IMR-90 (cell line): ENCODE data around the gene ANKRD13A. TPM values are rescaled to one million over a fixed set of nuclear protein-coding genes. Genes with fewer than 3 reads are reported as not detected.

Source experiments
- ATAC-seq: fragments of 200-7000 bp; cut with Tn5 transposase; 2 replicates; pipeline ENCODE4 v1.9.1; 2020; ENCODE audit warnings: low read depth, mild to moderate bottlenecking, moderate library complexity
- BruUV-seq: library from RNA; stranded (reverse); fragments of 400-500 nt; replicated peaks from 2 replicates; lab custom pipeline; 2021; lab: Mats Ljungman, UMichigan
- CTCF ChIA-PET: fragments of 300-600 bp; formaldehyde crosslinking; extraction: SDS; loops from one replicate; lab custom pipeline; 2021; ENCODE audit warnings: antibody characterized with exemption; lab: Yijun Ruan, JAX
- POLR2A ChIA-PET: fragments of 300-600 bp; sonication (Branson Sonifier 250); formaldehyde crosslinking; loops from one replicate; lab custom pipeline; 2022; ENCODE audit warnings: antibody characterized with exemption; ENCODE audit not compliant: unreplicated experiment; lab: Charles Lee
- DNase-seq: peaks from one replicate; pipeline ENCODE4 v3.0.0; 2013
- H2AFZ ChIP-seq: replicated peaks from 2 replicates; pipeline ENCODE3; 2013; ENCODE audit warnings: low read length, mild to moderate bottlenecking; ENCODE audit not compliant: poor library complexity
- H2AK5ac ChIP-seq: 2 replicates; pipeline ENCODE4 v1.6.1; 2013; ENCODE audit warnings: low read depth, low read length, inconsistent platforms
- H2AK9ac ChIP-seq: replicated peaks from 2 replicates; pipeline ENCODE3; 2013; ENCODE audit warnings: mild to moderate bottlenecking, low read depth, low read length, moderate library complexity; ENCODE audit not compliant: poor library complexity
- H2BK120ac ChIP-seq: 2 replicates; pipeline ENCODE4 v1.6.1; 2013; ENCODE audit warnings: low read depth, low read length, inconsistent platforms
- H2BK15ac ChIP-seq: 3 replicates; pipeline ENCODE4 v1.6.1; 2013; ENCODE audit warnings: low read depth, low read length, inconsistent platforms
- H2BK20ac ChIP-seq: 2 replicates; pipeline ENCODE4 v1.6.1; 2013; ENCODE audit warnings: low read depth, mild to moderate bottlenecking, inconsistent platforms, low read length, moderate library complexity
- H2BK5ac ChIP-seq: 2 replicates; pipeline ENCODE4 v1.6.1; 2013; ENCODE audit warnings: mild to moderate bottlenecking, low read depth, low read length, inconsistent platforms; ENCODE audit not compliant: poor library complexity, severe bottlenecking
- H3K14ac ChIP-seq: replicated peaks from 2 replicates; pipeline ENCODE4 v1.6.1; 2013; ENCODE audit warnings: low read depth, low read length, inconsistent platforms
- H3K18ac ChIP-seq: 2 replicates; pipeline ENCODE4 v1.6.1; 2013; ENCODE audit warnings: low read depth, low read length, control low read depth
- H3K23ac ChIP-seq: 2 replicates; pipeline ENCODE4 v1.6.1; 2013; ENCODE audit warnings: low read depth, low read length, inconsistent platforms
- H3K27ac ChIP-seq: 2 replicates; pipeline ENCODE4 v1.5.1; 2013; ENCODE audit warnings: mild to moderate bottlenecking, control low read depth, low read length; ENCODE audit not compliant: insufficient read depth
- H3K27me3 ChIP-seq: 2 replicates; pipeline ENCODE4 v1.6.1; 2013; ENCODE audit warnings: low read length; ENCODE audit not compliant: control insufficient read depth, insufficient read depth
- H3K36me3 ChIP-seq: 2 replicates; pipeline ENCODE4 v1.6.1; 2013; ENCODE audit warnings: low read length, mixed read lengths; ENCODE audit not compliant: control insufficient read depth, insufficient read depth
- H3K4ac ChIP-seq: 2 replicates; pipeline ENCODE4 v1.6.1; 2013; ENCODE audit warnings: low read depth, low read length, inconsistent platforms
- H3K4me1 ChIP-seq: 2 replicates; pipeline ENCODE4 v1.6.1; 2013; ENCODE audit warnings: low read length, mixed read lengths; ENCODE audit not compliant: control insufficient read depth, insufficient read depth
- H3K4me2 ChIP-seq: 2 replicates; pipeline ENCODE4 v1.6.1; 2013; ENCODE audit warnings: low read depth, mild to moderate bottlenecking, control low read depth, low read length, moderate library complexity
- H3K4me3 ChIP-seq: 2 replicates; pipeline ENCODE4 v1.5.1; 2013; ENCODE audit warnings: low read depth, mild to moderate bottlenecking, control low read depth, low read length, moderate library complexity; ENCODE audit not compliant: insufficient read depth
- H3K56ac ChIP-seq: 2 replicates; pipeline ENCODE4 v1.6.1; 2013; ENCODE audit warnings: low read length, inconsistent platforms; ENCODE audit not compliant: insufficient read depth; ENCODE audit errors: extremely low read depth
- H3K79me1 ChIP-seq, 2 experiments: 2 replicates each; pipeline ENCODE4 v1.6.1; 2013; ENCODE audit warnings: low read length in 2 of 2, inconsistent platforms in 1 of 2, low read depth in 1 of 2
- H3K9ac ChIP-seq: 2 replicates; pipeline ENCODE4 v1.6.1; 2013; ENCODE audit warnings: low read depth, low read length, control low read depth
- H3K9me1 ChIP-seq: 2 replicates; pipeline ENCODE4 v1.6.1; 2013; ENCODE audit warnings: low read length, inconsistent platforms; ENCODE audit not compliant: insufficient read depth
- H3K9me3 ChIP-seq: 2 replicates; pipeline ENCODE4 v1.6.1; 2013; ENCODE audit warnings: low read length; ENCODE audit not compliant: control insufficient read depth, insufficient read depth
- H4K20me1 ChIP-seq: 2 replicates; pipeline ENCODE4 v1.6.1; 2013; ENCODE audit warnings: low read length, inconsistent platforms; ENCODE audit not compliant: insufficient read depth
- H4K5ac ChIP-seq: 2 replicates; pipeline ENCODE4 v1.6.1; 2013; ENCODE audit warnings: mild to moderate bottlenecking, low read depth, low read length, control low read depth
- H4K8ac ChIP-seq, 2 experiments: 2 replicates each; pipeline ENCODE4 v1.6.1; 2013; ENCODE audit warnings: low read depth in 2 of 2, low read length in 2 of 2, control low read depth in 1 of 2, inconsistent platforms in 1 of 2
- H4K91ac ChIP-seq: 2 replicates; pipeline ENCODE4 v1.6.1; 2013; ENCODE audit warnings: low read depth, low read length, inconsistent platforms; ENCODE audit not compliant: insufficient read depth
- BHLHE40 ChIP-seq: fragments of 150-350 bp; IDR thresholded peaks from 2 replicates; pipeline ENCODE4 v1.6.1; 2016; ENCODE audit warnings: mild to moderate bottlenecking, low read depth, low read length
- CEBPB ChIP-seq: IDR thresholded peaks from 2 replicates; pipeline ENCODE4 v1.6.1; 2012; ENCODE audit warnings: low read depth, low read length, improper control_type of control experiment
- CHD1 ChIP-seq: IDR thresholded peaks from 2 replicates; pipeline ENCODE4 v1.6.1; 2012; ENCODE audit warnings: low read depth, low read length, improper control_type of control experiment
- CTCF ChIP-seq: conservative IDR thresholded peaks from 2 replicates; pipeline ENCODE4 v1.5.1; 2012; ENCODE audit warnings: mild to moderate bottlenecking, low read depth, low read length, improper control_type of control experiment
- ELK1 ChIP-seq: fragments of 150-350 bp; IDR thresholded peaks from 2 replicates; pipeline ENCODE4 v1.6.1; 2016; ENCODE audit warnings: low read depth, mild to moderate bottlenecking, low read length, moderate library complexity, borderline replicate concordance
- FOS ChIP-seq: fragments of 150-350 bp; IDR thresholded peaks from 2 replicates; pipeline ENCODE4 v1.6.1; 2016; ENCODE audit warnings: low read depth, low read length
- MAFK ChIP-seq: IDR thresholded peaks from 2 replicates; pipeline ENCODE4 v1.6.1; 2012; ENCODE audit warnings: low read depth, low read length, improper control_type of control experiment
- MAZ ChIP-seq: IDR thresholded peaks from 2 replicates; pipeline ENCODE4 v1.6.1; 2012; ENCODE audit warnings: low read depth, mild to moderate bottlenecking, low read length, improper control_type of control experiment, moderate library complexity, borderline replicate concordance
- MXI1 ChIP-seq: IDR thresholded peaks from 2 replicates; pipeline ENCODE4 v1.6.1; 2012; ENCODE audit warnings: low read depth, mild to moderate bottlenecking, low read length, moderate library complexity, borderline replicate concordance
- NFE2L2 ChIP-seq: fragments of 150-350 bp; IDR thresholded peaks from 2 replicates; pipeline ENCODE4 v1.6.1; 2016; ENCODE audit warnings: low read depth, mild to moderate bottlenecking, low read length
- POLR2A ChIP-seq: IDR thresholded peaks from 2 replicates; pipeline ENCODE4 v1.6.1; 2012; ENCODE audit warnings: mild to moderate bottlenecking, low read depth, low read length
- RAD21 ChIP-seq: IDR thresholded peaks from 2 replicates; pipeline ENCODE4 v1.6.1; 2012; ENCODE audit warnings: low read length, improper control_type of control experiment
- RCOR1 ChIP-seq: IDR thresholded peaks from 2 replicates; pipeline ENCODE4 v1.6.1; 2012; ENCODE audit warnings: mild to moderate bottlenecking, low read length, improper control_type of control experiment; ENCODE audit not compliant: insufficient replicate concordance
- RFX5 ChIP-seq: IDR thresholded peaks from 2 replicates; pipeline ENCODE4 v1.8.0; 2012; ENCODE audit warnings: low read depth, mild to moderate bottlenecking, low read length, moderate library complexity
- SMC3 ChIP-seq: fragments of 150-350 bp; IDR thresholded peaks from 2 replicates; pipeline ENCODE4 v1.6.1; 2016; ENCODE audit warnings: low read depth, mild to moderate bottlenecking, antibody characterized with exemption, low read length, moderate library complexity
- USF2 ChIP-seq: fragments of 150-350 bp; IDR thresholded peaks from 2 replicates; pipeline ENCODE4 v1.6.1; 2017; ENCODE audit warnings: mild to moderate bottlenecking, antibody characterized with exemption, low read length, low read depth
- WGBS, 2 experiments: methylation state at CpG; one replicate each; pipeline versions ENCODE4 v1.1.5 to v1.1.7; 2013; ENCODE audit warnings: missing lambda C conversion rate in 2 of 2; ENCODE audit not compliant: insufficient read length in 1 of 2; ENCODE audit errors: extremely low coverage in 2 of 2; 5-methylcytosine and 5-hydroxymethylcytosine counted together
- dilution Hi-C: fragments of 300-500 bp; cut with HindIII; formaldehyde crosslinking; loops from one replicate; pipeline ENCODE4 v1.14.3; 2018; ENCODE audit warnings: low sequenced_read_pairs; ENCODE audit not compliant: unreplicated experiment
- in situ Hi-C: fragments of 300-500 bp; cut with MboI; formaldehyde crosslinking; loops from 3 replicates; pipeline ENCODE4 v1.14.3; 2019; ENCODE audit warnings: low sequenced_read_pairs, inconsistent platforms, mixed read lengths
- intact Hi-C: fragments of 100-400 bp; cut with micrococcal nuclease; formaldehyde crosslinking; loops from 2 replicates; pipeline ENCODE4 v1.10.0; 2022
- polyA plus RNA-seq, 3 experiments: library from polyadenylated mRNA; depleted of rRNA; stranded (reverse); fragments of >200 nt; gene quantifications; 2 replicates each; pipeline ENCODE4 v1.2.3, GENCODE V29; 2012; ENCODE audit warnings: low replicate concordance in 1 of 3
- total RNA-seq: library from RNA; depleted of rRNA; stranded (reverse); fragments of >200 nt; gene quantifications from 2 replicates; pipeline ENCODE4 v1.2.3, GENCODE V29; 2012

ANKRD13A gene
- total and polyA plus RNA-seq, 2 of the 4 experiments (the other 2 are of a cell fraction) = 299 to 449 TPM

GRCh38 chr12:110088936-110089335, 89.7 kb downstream of the ANKRD13A start:
- ChIA-PET POLR2A (no interaction called here), CTCF (no interaction called here)
- H3K56ac ChIP-seq = no peak overlapping the region
- no peak overlapping the region for H4K91ac ChIP-seq
- no peak overlapping the region for H3K18ac ChIP-seq
- H3K23ac ChIP-seq = no peak overlapping the region
- BruUV-seq = no TSS peak
- H3K9me3 ChIP-seq = no peaks in the 10 kb centered on the region; the same call in 1 of the 2 replicates
- in situ Hi-C loops = no loop called here
- H3K14ac ChIP-seq = no peak overlapping the region
- H4K20me1 ChIP-seq = no peaks in the 10 kb centered on the region
- H3K9me1 ChIP-seq = no peaks in the 10 kb centered on the region
- no peak overlapping the region for H2BK15ac ChIP-seq
- no peak overlapping the region for H3K27ac ChIP-seq
- H2BK20ac ChIP-seq = no peak overlapping the region
- 90% methylated on average over 4 of the region's 5 CpGs; no CpG with 5 or more reads in 1 of the 2 experiments for WGBS, 2 experiments
- dilution Hi-C loops = no loop called here
- peak overlapping the region; percentile 47 for H2AFZ ChIP-seq
- no peak for DNase-seq
- H3K4me2 ChIP-seq = no peak overlapping the region
- ATAC-seq = no peak
- H3K79me1 ChIP-seq = no peaks in the 10 kb centered on the region
- intact Hi-C loops = no loop called here
- TF ChIP-seq FOS (no peak), MXI1 (no peak), CEBPB (no peak), RAD21 (no peak), MAFK (no peak), CHD1 (no peak), RCOR1 (no peak), POLR2A (no peak), BHLHE40 (no peak), NFE2L2 (no peak), USF2 (no peak), MAZ (no peak), CTCF (no peak), ELK1 (no peak), SMC3 (no peak), RFX5 (no peak)
- H4K5ac ChIP-seq = no peak overlapping the region
- H2BK120ac ChIP-seq = no peak overlapping the region
- H2AK5ac ChIP-seq = no peak overlapping the region
- H4K8ac ChIP-seq = no peak overlapping the region
- no peak overlapping the region for H3K9ac ChIP-seq
- no peak overlapping the region for H2BK5ac ChIP-seq
- no peak overlapping the region for H3K4me3 ChIP-seq
- H2AK9ac ChIP-seq = no peak overlapping the region
- no peaks in the 10 kb centered on the region for H3K36me3 ChIP-seq
- no peaks in the 10 kb centered on the region for H3K4me1 ChIP-seq
- H3K4ac ChIP-seq = no peak overlapping the region
- H3K27me3 ChIP-seq = peaks cover 31% of the 10 kb centered on the region
